Stimulated activated CD4-positive, alpha-beta T cell treated with anti-CD3 and anti-CD28 coated beads, TNF-alpha, amount 100 ng/mL, for 1 hour (primary cell): ENCODE measurements around the gene SNRPE.
A peak's percentile ranks its signal among the peaks of the same experiment; 100 is the strongest.
"Not testable (repeated sequence)": the region's sequence is repeated elsewhere in the genome, so short reads cannot be mapped to it uniquely, and the experiment has no call there.

ENCODE experiments used
- DNase-seq, 3 donors: peaks; one replicate each; pipeline ENCODE4 v3.0.0-alpha.2; 2020; ENCODE audit warnings: low read depth in 3 of 3, low spot score in 1 of 3

Gene SNRPE

DNA sequence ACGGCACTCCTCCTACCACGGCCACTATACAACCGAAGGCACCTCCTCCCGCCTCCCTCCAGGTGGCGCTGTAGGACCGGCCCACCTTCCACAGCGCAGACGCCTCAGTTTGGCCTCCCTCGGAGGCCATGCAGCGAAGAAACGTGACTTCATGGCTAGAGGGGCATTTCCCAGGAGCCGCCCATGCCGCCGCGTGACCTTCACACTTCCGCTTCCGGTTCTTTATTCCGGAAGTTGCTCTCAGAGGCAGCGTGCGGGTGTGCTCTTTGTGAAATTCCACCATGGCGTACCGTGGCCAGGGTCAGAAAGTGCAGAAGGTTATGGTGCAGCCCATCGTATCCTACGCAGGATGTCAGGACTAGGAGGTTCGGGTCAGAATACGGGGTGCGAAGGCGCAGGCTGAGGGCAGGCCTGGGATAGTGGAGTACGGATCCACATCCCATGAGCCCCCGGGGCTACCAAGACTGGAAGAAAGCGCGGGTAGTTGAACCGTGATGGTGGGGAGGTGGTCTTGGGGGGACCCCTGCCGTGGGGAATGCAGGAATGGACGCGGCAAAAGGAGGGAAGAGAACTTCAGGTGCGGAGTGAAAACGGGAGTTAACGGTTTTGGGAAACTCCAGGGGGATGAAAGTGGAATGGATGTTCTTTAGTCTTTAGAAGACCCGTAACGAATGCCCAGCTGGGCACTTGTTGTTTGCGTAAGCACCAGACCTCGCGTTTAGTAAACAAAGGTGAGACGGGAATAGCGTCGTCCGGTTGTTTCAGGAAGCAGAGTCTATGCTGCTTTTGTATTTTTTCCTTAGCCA lies at the start of gene SNRPE:
SNRPE (plus strand) TSS at position 221 of the 806 bp plus-strand sequence; CDS start at position 282, 61 bp downstream.
- peak; percentile 89 to 92 (median 91) for DNase-seq

DNA sequence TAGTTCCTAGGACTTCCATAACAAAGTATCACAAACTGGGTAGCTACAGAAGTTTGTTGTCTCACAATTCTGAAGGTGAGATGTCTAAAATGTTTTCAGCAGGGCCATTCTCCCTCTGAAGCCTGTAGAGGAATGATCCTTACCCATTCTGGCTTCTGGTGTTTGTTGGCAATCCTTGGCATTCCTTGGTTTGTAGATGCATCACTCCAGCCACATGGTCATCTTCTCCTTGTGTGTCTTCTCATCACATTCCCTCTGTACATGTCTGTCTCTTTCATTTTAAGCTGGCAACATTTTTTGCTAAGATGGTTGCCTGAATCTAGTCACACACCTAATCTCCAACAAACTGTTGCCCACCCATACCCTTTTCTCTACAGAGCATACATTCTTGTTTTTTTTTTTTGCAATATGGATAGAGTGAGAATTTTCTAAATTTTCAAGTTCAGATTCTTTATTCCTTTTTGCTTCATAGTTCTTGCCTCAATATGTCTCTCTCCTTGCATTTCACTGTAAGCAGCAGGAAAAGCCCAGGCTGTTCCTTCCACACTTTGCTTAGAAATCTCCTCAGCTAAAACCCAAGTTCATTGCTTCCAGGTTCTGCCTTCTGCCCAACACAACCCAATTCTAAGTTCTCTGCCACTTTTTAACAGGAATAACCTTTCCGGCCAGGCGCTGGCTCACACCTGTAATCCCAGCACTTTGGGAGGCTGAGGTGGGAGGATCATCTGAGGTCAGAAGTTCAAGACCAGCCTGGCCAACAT lies 47.6 kb upstream of the SNRPE start:
- no peak for DNase-seq

DNA sequence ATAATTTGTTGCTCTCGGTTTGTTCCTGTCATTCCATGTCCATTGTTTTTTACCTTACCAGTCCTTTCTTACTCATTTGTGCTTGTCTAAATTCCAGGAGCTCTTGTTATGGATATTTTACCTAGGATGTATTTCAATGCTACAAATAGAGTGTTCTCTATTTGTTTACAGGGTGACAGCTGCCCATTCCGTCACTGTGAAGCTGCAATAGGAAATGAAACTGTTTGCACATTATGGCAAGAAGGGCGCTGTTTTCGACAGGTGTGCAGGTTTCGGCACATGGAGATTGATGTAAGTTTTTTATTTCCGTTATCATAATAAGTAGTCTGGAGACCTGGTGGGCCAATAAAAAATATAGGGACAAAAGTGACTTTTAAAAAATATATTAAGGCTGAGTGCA lies 43.0 kb upstream of the SNRPE start:
- no peak for DNase-seq

DNA sequence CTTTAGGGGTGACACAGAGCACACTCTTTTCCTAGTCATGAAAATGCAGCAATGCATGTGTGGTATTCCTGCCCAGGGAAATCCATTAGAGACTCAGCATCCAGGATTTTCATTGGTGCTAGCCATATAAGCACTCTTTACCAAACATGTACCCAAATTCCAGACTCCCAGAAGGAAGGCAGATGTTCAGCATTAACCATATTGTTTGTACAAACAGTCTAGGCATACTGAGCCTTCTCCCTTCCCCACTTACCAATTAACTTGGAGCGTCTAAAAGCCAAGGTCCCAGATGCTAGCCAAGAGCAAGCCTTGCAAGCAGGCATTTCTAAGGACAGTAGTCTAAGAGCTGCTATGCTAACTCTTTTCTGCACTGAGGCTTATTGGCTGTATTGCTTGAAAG lies 38.1 kb upstream of the SNRPE start:
- no peak for DNase-seq

DNA sequence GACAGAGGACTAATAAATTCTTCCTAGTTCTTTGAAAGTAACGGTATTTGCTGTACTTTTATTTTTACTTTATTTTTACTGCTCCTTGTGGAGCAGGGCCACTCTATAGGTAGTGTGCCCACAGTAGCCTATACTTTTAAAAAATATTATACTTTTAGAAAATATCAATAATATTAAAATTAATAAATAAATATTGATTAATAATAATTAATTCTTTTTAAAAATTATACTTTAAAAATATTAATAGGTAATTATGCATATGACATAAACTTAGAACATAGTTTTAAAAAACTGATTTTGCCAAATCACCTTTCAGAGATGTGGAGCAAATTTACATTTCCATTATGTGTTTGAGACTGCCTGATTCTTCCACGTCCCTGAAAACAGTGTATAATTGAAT lies 35.2 kb upstream of the SNRPE start:
- DNase-seq = no peak

DNA sequence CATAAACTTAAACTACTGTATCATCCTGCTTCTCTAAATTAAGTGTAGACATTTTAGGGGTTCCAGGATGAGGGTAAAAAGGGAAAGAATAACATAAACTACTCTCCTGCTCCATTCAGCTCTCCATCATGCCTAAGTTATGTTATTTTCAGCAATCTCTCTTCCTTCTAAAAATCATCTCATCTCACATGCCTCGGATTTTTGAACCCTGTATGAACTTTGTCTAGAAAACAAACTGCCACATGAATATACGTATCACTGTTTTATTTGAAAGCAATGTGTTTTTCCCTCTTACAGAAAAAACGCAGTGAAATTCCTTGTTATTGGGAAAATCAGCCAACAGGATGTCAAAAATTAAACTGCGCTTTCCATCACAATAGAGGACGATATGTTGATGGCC lies 33.4 kb upstream of the SNRPE start:
- DNase-seq = no peak

DNA sequence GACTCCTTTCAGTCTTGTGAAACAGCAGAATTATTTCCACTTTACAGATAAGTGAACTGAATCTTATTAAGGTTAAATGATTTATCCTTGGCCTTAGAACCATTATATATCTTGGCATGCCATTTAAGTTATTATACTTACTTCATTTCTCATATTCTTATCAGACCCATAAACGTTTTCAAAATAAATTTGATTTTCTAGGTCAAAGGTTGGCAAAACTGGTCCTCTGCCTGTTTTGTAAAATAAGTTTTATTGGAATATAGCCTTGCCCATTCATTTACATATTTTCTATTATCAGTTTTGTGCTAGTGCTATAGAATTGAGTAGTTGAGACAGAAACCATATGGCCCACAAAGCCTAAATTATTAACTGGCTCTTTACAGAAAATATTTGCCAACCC lies 32.9 kb upstream of the SNRPE start:
- no peak for DNase-seq

DNA sequence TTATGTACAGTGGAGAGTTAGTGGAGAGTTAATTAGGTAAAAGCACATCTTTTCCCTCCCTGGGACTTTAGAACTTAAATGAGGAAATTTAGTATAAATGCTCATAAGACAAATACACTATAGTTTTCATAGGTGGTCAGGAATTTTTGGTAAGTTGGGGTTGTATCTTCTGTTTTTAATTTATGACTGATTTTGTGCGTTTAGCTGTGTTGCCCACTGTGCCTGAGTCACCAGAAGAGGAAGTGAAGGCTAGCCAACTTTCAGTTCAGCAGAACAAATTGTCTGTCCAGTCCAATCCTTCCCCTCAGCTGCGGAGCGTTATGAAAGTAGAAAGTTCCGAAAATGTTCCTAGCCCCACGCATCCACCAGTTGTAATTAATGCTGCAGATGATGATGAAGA lies 32.2 kb upstream of the SNRPE start:
- not testable (repeated sequence) for DNase-seq

DNA sequence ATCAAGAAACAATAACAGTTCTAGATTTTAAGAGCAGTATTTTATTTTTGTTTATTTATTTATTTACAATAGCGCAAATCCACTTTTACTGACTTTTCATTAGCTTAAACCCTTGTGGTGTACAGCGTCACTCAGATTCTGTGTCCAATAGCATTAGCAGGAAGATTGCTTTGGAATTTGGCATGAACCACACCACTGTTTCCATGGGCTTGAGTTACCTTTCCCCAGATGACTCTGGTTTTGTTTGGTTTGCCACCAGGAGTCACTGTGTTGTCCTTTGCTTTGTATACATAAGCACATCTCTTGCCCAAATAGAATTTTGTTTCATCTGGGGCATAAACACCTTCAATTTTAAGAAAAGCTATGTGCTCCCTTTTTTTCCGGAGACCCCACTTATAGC lies 25.9 kb upstream of the SNRPE start:
- no peak for DNase-seq

DNA sequence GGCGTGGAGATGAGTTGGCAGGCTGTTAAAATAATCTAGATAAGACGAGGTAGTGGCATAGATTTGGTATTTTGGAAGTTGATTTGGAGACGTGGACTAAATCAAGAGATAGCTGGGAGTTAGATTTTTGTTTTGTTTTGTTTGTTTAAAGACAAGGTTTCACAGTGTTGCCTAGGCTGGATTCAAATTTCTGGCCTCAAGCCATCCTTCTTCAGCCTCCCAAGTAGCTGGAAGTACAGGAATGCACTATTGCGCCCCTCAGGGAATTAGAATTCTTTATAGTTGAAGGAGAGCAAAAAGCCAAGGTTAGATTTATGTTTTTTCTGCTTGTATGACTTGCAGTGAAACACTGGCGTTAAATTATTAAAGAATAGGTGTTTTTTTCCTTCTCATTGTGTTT lies 22.3 kb upstream of the SNRPE start:
- no peak for DNase-seq

DNA sequence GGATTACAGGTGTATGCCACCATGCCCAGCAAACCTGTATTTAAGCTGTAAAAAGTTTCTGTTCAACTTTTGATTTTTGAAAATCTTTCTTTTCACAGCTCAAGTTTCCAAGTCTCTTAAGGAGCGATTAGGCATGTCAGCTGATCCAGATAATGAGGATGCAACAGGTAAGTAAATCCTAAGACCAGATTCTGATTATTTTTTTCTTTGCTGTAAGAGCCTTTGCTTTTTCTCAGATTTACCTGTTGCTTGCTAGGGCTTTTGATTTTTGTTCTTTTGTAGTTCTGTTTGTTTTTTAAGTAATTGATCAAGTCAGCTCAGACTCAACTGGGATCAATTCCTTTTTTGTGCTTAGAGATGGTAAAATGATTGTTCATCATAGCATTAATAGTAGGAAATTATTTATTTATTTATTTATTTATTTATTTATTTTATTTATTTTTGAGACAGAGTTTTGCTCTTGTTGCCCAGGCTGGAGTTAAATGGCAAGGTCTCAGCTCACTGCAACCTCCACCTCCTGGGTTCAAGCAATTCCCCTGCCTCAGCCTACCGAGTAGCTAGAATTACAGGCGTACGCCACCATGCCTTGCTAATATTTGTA lies 21.1 kb upstream of the SNRPE start:
- DNase-seq = no peak

DNA sequence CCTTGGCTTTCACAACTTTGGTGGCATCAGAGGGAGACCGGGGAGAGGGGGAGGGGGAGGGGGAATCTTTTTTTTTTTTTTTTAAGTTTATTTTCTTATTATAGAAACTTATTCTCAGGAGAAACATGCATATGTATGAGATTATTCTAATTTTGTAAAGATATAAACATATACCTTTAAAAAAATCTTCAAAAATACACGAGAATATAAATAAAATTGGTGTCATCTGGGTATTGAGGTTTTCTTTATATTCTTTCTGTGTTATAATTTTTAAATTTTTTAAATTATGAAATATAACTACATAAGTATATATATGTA lies 18.9 kb upstream of the SNRPE start:
- no peak for DNase-seq

DNA sequence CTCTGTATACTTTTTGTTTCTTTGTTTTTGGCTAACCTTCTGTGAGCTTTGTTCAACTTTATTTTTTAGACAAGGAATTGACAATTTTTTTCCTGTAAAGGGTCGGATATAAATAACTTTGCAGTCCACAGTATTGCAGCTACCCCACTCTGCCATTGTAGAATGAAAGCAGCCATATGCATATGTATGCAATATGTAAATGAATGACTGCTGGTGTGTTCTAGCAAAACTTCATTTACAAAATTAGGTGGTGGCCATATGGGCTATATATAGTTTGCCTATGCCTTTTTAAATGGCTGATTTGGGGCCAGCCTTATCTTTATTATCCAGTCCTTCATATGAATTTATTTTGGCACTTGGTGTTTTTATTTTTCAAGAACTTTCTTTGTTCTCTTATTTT lies 18.0 kb upstream of the SNRPE start:
- no peak for DNase-seq

DNA sequence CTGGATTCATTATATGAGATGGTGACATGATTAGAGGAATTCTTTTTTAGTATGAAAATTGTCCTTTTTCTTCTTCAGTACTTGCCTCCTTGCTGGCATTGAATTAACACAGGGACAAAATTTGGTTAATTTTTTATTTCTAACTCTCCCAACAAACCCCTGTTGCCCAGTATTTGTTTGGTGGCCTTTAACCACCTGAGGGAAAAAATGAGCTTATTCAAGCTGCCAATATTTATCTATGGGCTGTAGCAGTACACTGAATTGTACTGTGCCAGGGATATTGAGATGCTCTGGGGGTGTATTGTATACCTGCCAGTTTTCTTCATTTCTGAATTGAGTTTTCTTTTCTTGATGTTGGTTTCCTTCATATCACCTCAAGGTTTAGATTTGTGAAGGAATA lies 8.3 kb upstream of the SNRPE start:
- DNase-seq = not testable (repeated sequence)

DNA sequence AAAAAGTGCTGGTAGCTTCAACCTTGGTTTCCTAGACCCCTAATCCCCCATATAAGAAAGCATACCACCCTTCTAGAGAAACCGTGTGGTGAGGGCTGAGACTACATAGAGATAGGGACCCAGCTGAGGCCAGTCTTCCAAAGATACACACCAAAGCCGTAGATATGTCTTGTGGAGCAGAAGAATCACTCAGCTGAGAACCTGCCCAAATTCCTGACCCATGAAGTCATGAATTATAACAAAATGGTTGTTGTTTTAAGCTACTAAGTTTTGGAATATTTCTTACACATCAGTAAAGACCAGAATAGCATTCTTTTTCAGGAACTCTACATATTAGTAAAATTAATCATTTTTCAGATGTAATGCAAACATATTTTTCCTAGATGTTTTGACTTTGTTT lies 3.3 kb upstream of the SNRPE start:
- DNase-seq = no peak

DNA sequence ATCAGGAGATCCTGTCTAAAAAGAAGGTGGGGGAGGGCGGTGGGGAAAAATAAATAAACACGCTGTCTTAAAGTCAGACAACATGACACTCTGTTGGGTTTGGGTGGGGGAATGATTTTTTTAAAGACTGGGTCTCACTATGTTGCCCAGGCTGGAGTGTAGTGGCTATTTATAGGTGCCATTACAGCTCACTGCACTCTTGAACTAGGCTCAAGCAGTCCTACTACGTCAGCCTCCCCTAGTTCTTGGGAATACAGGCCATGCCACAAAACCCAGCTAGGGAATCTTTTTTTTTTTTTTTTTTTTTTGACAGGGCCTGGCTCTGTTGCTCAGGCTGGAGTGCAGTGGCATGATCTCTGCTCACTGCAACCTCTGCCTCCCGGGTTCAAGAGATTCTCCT lies 2.4 kb upstream of the SNRPE start:
- no peak for DNase-seq

DNA sequence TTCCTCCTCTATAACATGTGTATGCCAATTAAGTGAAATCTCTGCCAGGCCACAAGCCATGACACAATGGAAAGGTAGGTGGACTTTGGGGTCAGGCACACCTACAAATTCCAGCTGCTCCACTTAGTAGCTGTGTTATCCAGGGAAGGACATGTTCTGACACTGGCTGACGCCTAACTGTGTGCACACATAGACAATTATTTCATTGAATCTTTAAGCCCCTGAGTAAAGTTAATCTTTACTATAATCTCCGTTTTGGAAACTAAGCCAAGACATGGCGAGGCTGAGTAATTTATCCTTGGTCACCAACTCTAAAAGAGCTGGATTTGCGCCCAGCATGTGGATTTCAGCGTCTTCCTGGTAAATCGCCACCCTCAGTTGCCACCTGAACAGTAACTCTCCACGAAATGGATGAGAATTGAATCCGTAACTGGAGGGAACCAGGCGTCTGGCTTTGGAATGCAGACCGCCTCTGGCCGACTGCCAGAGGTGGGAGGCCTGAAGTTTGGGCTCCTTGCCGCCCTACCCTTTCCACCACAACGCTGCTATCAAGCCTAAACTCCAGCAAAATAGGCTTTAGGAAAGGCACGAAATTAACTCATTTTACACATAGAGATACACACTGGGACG lies 888 bp upstream of the SNRPE start:
- DNase-seq = no peak

DNA sequence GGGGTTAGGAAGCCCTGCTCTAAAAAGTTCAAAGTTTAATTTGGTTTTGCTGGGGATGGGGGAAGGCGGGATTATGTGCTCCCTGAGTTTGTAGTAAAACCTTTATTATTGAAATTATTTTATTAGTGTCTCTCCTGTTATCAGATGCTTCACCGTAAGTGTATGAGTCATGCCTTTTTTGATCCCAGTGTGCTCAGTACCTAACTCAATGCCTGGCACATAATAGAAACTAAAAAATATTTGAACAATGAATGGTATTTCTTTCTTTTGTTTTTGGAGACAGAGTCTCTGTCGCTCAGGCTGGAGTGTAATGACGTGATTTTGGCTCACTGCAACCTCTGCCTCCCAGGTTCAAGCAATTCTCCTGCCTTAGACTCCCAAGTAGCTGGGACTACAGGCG lies 6.4 kb downstream of the SNRPE start:
- DNase-seq = no peak

DNA sequence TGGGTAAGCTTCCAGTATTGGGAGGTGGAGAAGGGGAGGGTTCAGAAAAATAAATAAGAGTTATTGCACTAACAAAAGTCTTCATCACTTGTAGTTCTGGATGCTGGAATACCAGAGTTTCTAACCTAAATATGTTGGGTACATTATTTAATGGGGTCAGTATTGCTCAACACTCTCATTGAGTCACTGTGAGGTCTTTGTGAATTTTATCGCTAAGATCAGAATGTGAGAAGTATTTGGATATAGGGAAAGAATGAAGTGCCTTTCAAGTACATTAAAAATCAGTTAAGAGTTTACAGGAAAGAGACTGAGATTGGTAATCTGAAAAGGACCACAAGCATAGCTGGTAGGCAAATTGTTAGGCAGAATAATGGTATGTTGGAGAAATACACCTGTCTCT lies 8.8 kb downstream of the SNRPE start:
- no peak for DNase-seq

DNA sequence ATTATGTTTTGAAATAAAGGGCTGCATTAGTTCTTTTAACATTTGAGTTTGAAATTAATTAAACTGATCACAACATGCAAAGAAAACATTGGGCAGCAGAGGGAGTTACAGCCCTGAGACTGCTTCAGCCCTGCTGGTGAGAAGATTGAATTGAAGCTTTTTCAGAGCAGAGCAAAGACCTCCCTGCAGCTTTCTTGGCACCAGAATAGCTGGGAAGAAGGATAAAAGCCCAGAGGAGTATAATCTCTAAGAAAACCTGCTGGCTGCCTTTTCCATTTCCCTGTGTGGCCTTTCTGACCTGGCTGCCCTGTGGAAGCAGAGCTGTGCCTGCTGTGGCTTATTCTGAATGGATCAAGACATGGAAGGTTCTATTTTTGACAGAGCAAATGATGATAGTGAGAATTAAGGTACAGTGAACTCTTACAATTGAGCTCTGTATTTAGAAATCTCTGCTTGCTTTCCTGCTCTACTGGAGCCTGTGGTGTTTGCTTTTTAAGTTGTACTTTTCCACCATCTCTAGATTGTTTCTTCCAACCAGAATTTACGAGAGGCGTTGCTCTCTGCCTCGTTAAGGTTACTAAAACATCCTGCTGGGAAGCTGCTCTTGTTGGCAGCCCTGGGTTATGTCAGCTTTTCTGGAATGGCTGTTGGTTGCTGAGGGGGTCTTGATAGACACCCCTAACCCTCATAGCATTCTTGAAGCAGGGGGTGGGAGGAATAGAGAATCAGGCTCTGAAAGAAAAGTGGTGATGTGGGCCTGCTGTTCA lies 9.9 kb downstream of the SNRPE start:
- DNase-seq = no peak

DNA sequence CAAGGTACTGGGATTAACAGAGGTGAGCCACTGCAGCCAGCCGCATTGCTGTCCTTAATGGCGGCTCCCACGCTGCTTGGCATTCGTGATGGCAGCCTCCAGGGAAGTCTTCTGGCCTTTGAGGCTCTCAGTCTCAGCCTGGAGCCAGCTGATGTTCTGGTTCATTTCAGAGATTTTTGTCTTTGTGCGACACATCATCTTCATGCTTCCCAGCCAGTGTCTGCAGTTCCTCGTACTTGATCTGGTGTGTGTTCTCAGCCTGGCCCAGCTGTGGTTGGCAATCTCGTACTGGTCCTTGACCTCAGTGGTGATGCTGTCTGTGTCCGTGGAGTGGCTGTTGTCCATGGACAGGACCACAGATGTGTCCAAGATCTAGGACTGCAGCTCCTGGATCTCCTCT lies 11.7 kb downstream of the SNRPE start:
- no peak for DNase-seq
